ENCODE data around the gene SLC22A16. TPM values are rescaled to one million over a fixed set of nuclear protein-coding genes. Genes with fewer than 3 reads are reported as not detected.
A peak's percentile ranks its signal among the peaks of the same experiment; 100 is the strongest.
"Not testable (repeated sequence)": the region's sequence is repeated elsewhere in the genome, so short reads cannot be mapped to it uniquely, and the experiment has no call there.

The SLC22A16 gene
- total and polyA plus RNA-seq, 2 of the 13 experiments (the other 11 are each of a cell fraction or from before 2014, with no cell fraction given), result 0.04 TPM; not detected in 1

- peak; percentile 19; the same call in 1 of the 2 replicates for TF ChIP-seq CEBPB (IDR thresholded peaks at IDR 0.05; ENCODE audit: borderline replicate concordance, low read depth, low read length)
- H3K9ac ChIP-seq (ENCODE audit: insufficient read depth, low read depth, low read length); H3K27ac ChIP-seq (ENCODE audit: extremely low read length, insufficient read depth, low read length); FAIRE-seq; ATAC-seq; CTCF ChIA-PET (ENCODE audit: low intra/inter-chr PET ratio, low total read pairs); H3K4me2 ChIP-seq (ENCODE audit: low read depth, low read length); DNase-seq (ENCODE audit: low spot score); in situ Hi-C loops (cut with HindIII; ENCODE audit: extremely low pct_ligation_motif_present, low pct_unique_long_range_greater_than_20kb); H2AFZ ChIP-seq (ENCODE audit: low read length); BruUV-seq (replicated peaks); H3K36me3 ChIP-seq (replicated peaks in 1 of 2; ENCODE audit: control insufficient read depth in 1 of 2, insufficient read depth in 2 of 2, low read length in 2 of 2); H3K4me3 ChIP-seq (replicated peaks in 1 of 3; ENCODE audit: insufficient read depth in 1 of 3, low read depth in 2 of 3, low read length in 3 of 3); POLR2A ChIA-PET; intact Hi-C loops (cut with micrococcal nuclease; ENCODE audit: unreplicated experiment); H4K20me1 ChIP-seq (ENCODE audit: insufficient read depth, low read length); H3K9me3 ChIP-seq (ENCODE audit: low read length); H3K27me3 ChIP-seq (ENCODE audit: control insufficient read depth in 1 of 2, insufficient read depth in 2 of 2, low read length in 2 of 2); H3K4me1 ChIP-seq (ENCODE audit: insufficient read depth, low read length); H3K79me2 ChIP-seq (ENCODE audit: insufficient read depth, low read length): not testable (repeated sequence)
- 3% methylated on average over 2 of the region's 2 CpGs for WGBS (ENCODE audit: low lambda C conversion rate)
Observed at GRCh38 chr6:110504891-110505290, 28.5 kb upstream of the SLC22A16 start.

- TF ChIP-seq ZNF816 (CRISPR knock-in tag; IDR thresholded peaks at IDR 0.05; ENCODE audit: borderline replicate concordance) (no peak), ZNF232 (CRISPR knock-in tag; IDR thresholded peaks at IDR 0.05; ENCODE audit: borderline replicate concordance) (no peak), ZNF609 (CRISPR knock-in tag; IDR thresholded peaks at IDR 0.05; ENCODE audit: borderline replicate concordance) (no peak), FIP1L1 (IDR thresholded peaks at IDR 0.05; ENCODE audit: borderline replicate concordance, insufficient read depth, low read depth, low read length) (no peak), CCDC6 (CRISPR knock-in tag; IDR thresholded peaks at IDR 0.05) (no peak), NFIB (CRISPR knock-in tag; IDR thresholded peaks at IDR 0.05; ENCODE audit: borderline replicate concordance) (no peak), POLR2A (IDR thresholded peaks at IDR 0.05; ENCODE audit: insufficient read depth in 1 of 2, low read depth in 2 of 2, low read length in 2 of 2) (no peak)
- no peak overlapping the region for H3K27ac ChIP-seq (ENCODE audit: extremely low read length, insufficient read depth, low read length)
- WGBS (ENCODE audit: low lambda C conversion rate), result 45% methylated on average over 4 of the region's 4 CpGs
- in situ Hi-C loops (cut with HindIII; ENCODE audit: extremely low pct_ligation_motif_present, low pct_unique_long_range_greater_than_20kb) (no loop called here), intact Hi-C loops (cut with micrococcal nuclease; ENCODE audit: unreplicated experiment) (no loop called here)
- DNase-seq (ENCODE audit: low spot score) (no peak), ATAC-seq (no peak), FAIRE-seq (no peak)
- no TSS peak for BruUV-seq (replicated peaks)
- 0 out of 2 replicates have a peak, but pooled peaks cover 17% of the 10 kb centered on the region for H3K4me1 ChIP-seq (ENCODE audit: insufficient read depth, low read length)
- H4K20me1 ChIP-seq (ENCODE audit: insufficient read depth, low read length), result no peaks in the 10 kb centered on the region
- ChIA-PET CTCF (ENCODE audit: low intra/inter-chr PET ratio, low total read pairs) (no interaction called here), POLR2A (no interaction called here)
- H3K36me3 ChIP-seq (replicated peaks in 1 of 2; ENCODE audit: control insufficient read depth in 1 of 2, insufficient read depth in 2 of 2, low read length in 2 of 2), result no peaks in the 10 kb centered on the region
- no peaks in the 10 kb centered on the region for H3K9me3 ChIP-seq (ENCODE audit: low read length)
- H3K79me2 ChIP-seq (ENCODE audit: insufficient read depth, low read length), result no peaks in the 10 kb centered on the region
- H2AFZ ChIP-seq (ENCODE audit: low read length), result no peak overlapping the region
- H3K4me2 ChIP-seq (ENCODE audit: low read depth, low read length), result no peak overlapping the region
- H3K4me3 ChIP-seq (replicated peaks in 1 of 3; ENCODE audit: insufficient read depth in 1 of 3, low read depth in 2 of 3, low read length in 3 of 3), result no peak overlapping the region
- H3K27me3 ChIP-seq (ENCODE audit: control insufficient read depth in 1 of 2, insufficient read depth in 2 of 2, low read length in 2 of 2), result no peaks in the 10 kb centered on the region; a peak in 1 of 5 replicates
- no peak overlapping the region for H3K9ac ChIP-seq (ENCODE audit: insufficient read depth, low read depth, low read length)
Observed at GRCh38 chr6:110495949-110496348, 19.5 kb upstream of the SLC22A16 start.

All from HepG2 (cell line).